Lung (tissue), 12 donors: ENCODE measurements around the gene PIAS4. TPM values are rescaled to one million over a fixed set of nuclear protein-coding genes. Genes with fewer than 3 reads are reported as not detected.

ENCODE experiments used
- ATAC-seq: fragments of 200-7000 bp; cut with Tn5 transposase; one replicate; pipeline ENCODE4 v1.9.1; 2020; ENCODE audit warnings: moderate number of reproducible peaks; ENCODE audit not compliant: insufficient read depth, low FRiP score
- DNase-seq, 3 donors: peaks; one replicate each; pipeline ENCODE4 v3.0.0-alpha.2; 2013 to 2017
- H3K27ac ChIP-seq, 2 donors: one replicate each; pipeline ENCODE4 v1.5.1; 2013; ENCODE audit warnings: mild to moderate bottlenecking in 2 of 2, moderate library complexity in 2 of 2, control low read depth in 1 of 2, inconsistent platforms in 1 of 2, low read depth in 1 of 2, low read length in 1 of 2
- H3K27me3 ChIP-seq, 3 donors: one replicate each; pipeline ENCODE4 v1.5.1; 2013; ENCODE audit warnings: low read length in 2 of 3; ENCODE audit not compliant: control insufficient read depth in 3 of 3, insufficient read depth in 3 of 3
- H3K36me3 ChIP-seq, 4 donors: one replicate each; pipeline ENCODE4 v1.5.1; 2013; ENCODE audit warnings: low read length in 4 of 4, mild to moderate bottlenecking in 1 of 4, moderate library complexity in 1 of 4; ENCODE audit not compliant: control insufficient read depth in 4 of 4, insufficient read depth in 4 of 4
- H3K4me1 ChIP-seq, 5 donors: one replicate each; pipeline ENCODE4 v1.5.1; 2013; ENCODE audit warnings: low read length in 5 of 5, mild to moderate bottlenecking in 2 of 5, moderate library complexity in 1 of 5; ENCODE audit not compliant: control insufficient read depth in 5 of 5, insufficient read depth in 5 of 5
- H3K4me3 ChIP-seq: one replicate; pipeline ENCODE4 v1.5.1; 2013; ENCODE audit warnings: mild to moderate bottlenecking, control low read depth, moderate library complexity
- H3K9ac ChIP-seq, 2 donors: one replicate each; pipeline ENCODE4 v1.5.1; 2013; ENCODE audit warnings: low read length in 2 of 2, control low read depth in 1 of 2; ENCODE audit not compliant: insufficient read depth in 1 of 2
- H3K9me3 ChIP-seq, 4 donors: one replicate each; pipeline ENCODE4 v1.5.1; 2013; ENCODE audit warnings: low read length in 3 of 4, mild to moderate bottlenecking in 1 of 4, moderate library complexity in 1 of 4; ENCODE audit not compliant: control insufficient read depth in 4 of 4, insufficient read depth in 3 of 4
- CTCF ChIP-seq: IDR thresholded peaks from 2 replicates; pipeline ENCODE4 v1.5.1; 2012; ENCODE audit warnings: mild to moderate bottlenecking; ENCODE audit errors: control extremely low read depth, extremely low read depth
- WGBS, 2 donors: extraction: QIAGEN DNeasy Blood & Tissue Kit; methylation state at CpG; one replicate each; pipeline ENCODE4 v1.1.7; 2013; 5-methylcytosine and 5-hydroxymethylcytosine counted together
- polyA plus RNA-seq, 2 donors: library from polyadenylated mRNA; stranded (reverse); fragments of 200-250 nt; gene quantifications; one replicate each; pipeline ENCODE4 v1.2.1, GENCODE V29; 2013
- total RNA-seq, 2 donors: library from RNA; depleted of rRNA in 1 of 2; stranded (reverse); fragments of >200 nt in 1 of 2; gene quantifications; one replicate each; pipeline ENCODE4 v1.2.1, GENCODE V29; 2014 to 2021
- donor health status: control.
- donor health status: control.
- donor health status: Bipolar disorder and iron deficiency.
- donor health status: healthy.
- donor health status: DM: yes; HTN: yes; CAD: no.

The PIAS4 gene
- total and polyA plus RNA-seq, 4 donors: 9.9 to 46.2 (median 21.6) TPM

DNA sequence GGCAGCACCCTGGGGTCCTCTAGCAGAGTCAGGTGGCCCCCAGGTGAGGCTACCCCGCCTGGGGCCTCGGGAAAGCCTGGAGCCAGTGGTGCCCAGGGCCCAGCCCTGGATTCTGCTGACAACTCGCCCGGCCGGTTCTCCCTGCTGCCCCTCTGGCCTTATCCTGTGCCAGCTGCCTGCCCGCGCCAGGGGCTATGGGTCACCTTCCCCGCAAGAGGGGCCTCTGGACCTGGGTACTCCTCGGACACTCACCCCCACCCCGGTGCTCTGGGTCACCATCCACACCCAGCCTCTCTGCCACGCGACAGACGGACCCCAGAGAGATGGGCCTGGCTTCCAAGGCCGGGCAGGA lies 35.2 kb downstream of the PIAS4 start:
- Histone ChIP-seq H3K4me1 (peaks cover 0 to 18% (median 5%) of the 10 kb centered on the region in 5 donors), H3K36me3 (peaks cover 0 to 25% (median 10%) of the 10 kb centered on the region in 4 donors), H3K27ac (peak overlapping the region in 1 of 2 donors; percentile 37), H3K4me3 (no peak overlapping the region), H3K9me3 (no peaks in the 10 kb centered on the region), H3K9ac (no peak overlapping the region), H3K27me3 (no peaks in the 10 kb centered on the region)
- DNase-seq (peak in 2 of 3 donors; percentile 41 to 66), ATAC-seq (no peak)
- 67 to 84% methylated on average over 14 of the region's 14 CpGs for WGBS, 2 donors
- no peak for TF ChIP-seq CTCF

DNA sequence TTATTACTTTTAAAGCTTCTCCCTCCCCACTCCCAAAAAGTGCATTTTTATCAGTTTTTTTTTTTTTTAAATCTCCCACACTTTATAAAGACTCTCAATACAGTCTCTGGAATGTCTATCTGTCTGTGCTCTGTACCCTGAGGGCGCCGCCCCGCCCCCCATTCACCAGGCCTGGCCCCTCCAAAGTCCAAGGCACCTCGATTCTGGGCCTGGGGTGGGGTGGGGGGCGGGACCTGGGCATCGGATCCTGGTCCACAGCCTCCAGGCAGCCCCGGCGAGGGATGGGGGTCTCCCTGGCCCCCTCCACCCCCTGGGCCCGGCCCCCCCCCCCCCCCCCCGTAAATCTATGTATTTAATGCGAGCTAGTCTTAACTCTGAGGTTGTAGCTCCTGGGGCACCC lies 35.9 kb downstream of the PIAS4 start:
- peaks cover 0 to 18% (median 5%) of the 10 kb centered on the region in 5 donors for H3K4me1 ChIP-seq
- no peak for TF ChIP-seq CTCF
- WGBS, 2 donors: 77 to 79% methylated on average over 11 of the region's 11 CpGs
- no peak overlapping the region for H3K27ac ChIP-seq
- no peak overlapping the region for H3K9ac ChIP-seq
- H3K4me3 ChIP-seq: no peak overlapping the region
- ATAC-seq (no peak), DNase-seq (no peak)
- H3K36me3 ChIP-seq: peaks cover 0 to 31% (median 11%) of the 10 kb centered on the region in 4 donors
- H3K9me3 ChIP-seq: no peaks in the 10 kb centered on the region
- H3K27me3 ChIP-seq: no peaks in the 10 kb centered on the region

DNA sequence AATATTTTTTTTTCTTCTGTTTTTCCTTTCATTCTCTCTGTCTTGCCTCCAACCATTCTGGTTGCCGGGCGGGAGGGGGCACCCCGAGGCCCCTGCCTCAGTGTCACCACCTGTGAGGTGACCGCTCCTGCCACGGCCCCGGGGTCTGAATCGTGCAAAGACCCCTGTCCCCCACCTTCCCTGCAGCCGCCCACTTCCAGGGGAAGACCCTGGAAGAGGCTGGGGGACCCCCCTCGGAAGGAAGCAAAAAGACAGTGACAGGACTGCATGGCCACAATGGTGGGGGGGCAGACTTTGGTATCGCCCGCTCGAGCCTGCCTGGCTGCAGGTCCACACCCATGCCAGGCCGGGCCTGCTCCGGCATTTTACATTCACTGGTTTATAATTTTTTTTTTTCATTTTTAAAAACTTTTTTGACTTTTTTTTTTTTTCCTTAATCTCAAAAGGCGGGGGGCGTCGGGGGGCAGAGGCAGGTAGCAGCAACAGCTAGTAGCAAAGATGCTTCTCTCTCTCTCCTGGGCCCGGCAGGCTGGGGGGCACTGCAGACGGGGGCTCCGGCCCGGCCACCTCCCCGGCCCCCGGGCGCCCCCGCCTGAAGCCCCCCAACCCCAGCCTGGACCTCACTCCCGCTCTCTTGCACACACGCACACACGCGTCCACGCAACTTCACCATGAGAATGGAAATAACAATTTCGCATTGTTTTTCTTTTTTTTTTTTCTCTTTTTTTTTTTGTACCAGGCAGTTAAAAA lies 36.6 kb downstream of the PIAS4 start:
- H3K27ac ChIP-seq: no peak overlapping the region
- H3K4me1 ChIP-seq: peaks cover 0 to 19% (median 5%) of the 10 kb centered on the region in 5 donors
- WGBS, 2 donors: 92 to 96% methylated on average over 31 of the region's 31 CpGs
- ATAC-seq: no peak
- H3K9ac ChIP-seq: no peak overlapping the region
- TF ChIP-seq CTCF: no peak
- H3K4me3 ChIP-seq: no peak overlapping the region
- no peak for DNase-seq
- no peaks in the 10 kb centered on the region for H3K9me3 ChIP-seq
- no peaks in the 10 kb centered on the region for H3K27me3 ChIP-seq
- peaks cover 0 to 32% (median 11%) of the 10 kb centered on the region in 4 donors for H3K36me3 ChIP-seq
